Small intestine (tissue), 7 donors: ENCODE data around the gene BCL6B. TPM values are rescaled to one million over a fixed set of nuclear protein-coding genes. Genes with fewer than 3 reads are reported as not detected.

Source experiments
- DNase-seq, 2 donors: peaks; one replicate each; pipeline versions ENCODE4 v3.0.0 to v3.0.0-alpha.2; 2013
- FAIRE-seq: peaks from 2 replicates; lab custom pipeline; 2012; peaks lifted over from hg19 to GRCh38; lab: Jason Lieb, UNC
- H3K27ac ChIP-seq, 3 donors: one replicate each; pipeline ENCODE4 v1.5.1; 2013; ENCODE audit warnings: low read length in 2 of 3, mild to moderate bottlenecking in 2 of 3, control low read depth in 1 of 3, inconsistent platforms in 1 of 3, low read depth in 1 of 3, moderate library complexity in 1 of 3
- H3K27me3 ChIP-seq, 3 donors: one replicate each; pipeline ENCODE4 v1.6.1; 2013; ENCODE audit warnings: low read length in 3 of 3, inconsistent platforms in 1 of 3; ENCODE audit not compliant: control insufficient read depth in 3 of 3, insufficient read depth in 3 of 3
- H3K36me3 ChIP-seq, 3 donors: one replicate each; pipeline ENCODE4 v1.6.1; 2013; ENCODE audit warnings: low read length in 3 of 3, inconsistent platforms in 1 of 3, low read depth in 1 of 3, mild to moderate bottlenecking in 1 of 3, moderate library complexity in 1 of 3; ENCODE audit not compliant: control insufficient read depth in 3 of 3, insufficient read depth in 2 of 3
- H3K4me1 ChIP-seq, 3 donors: one replicate each; pipeline ENCODE4 v1.6.1; 2013; ENCODE audit warnings: low read length in 2 of 3, inconsistent platforms in 1 of 3, low read depth in 1 of 3, mild to moderate bottlenecking in 1 of 3, moderate library complexity in 1 of 3; ENCODE audit not compliant: control insufficient read depth in 3 of 3, insufficient read depth in 2 of 3
- H3K4me3 ChIP-seq, 3 donors: one replicate each; pipeline ENCODE4 v1.5.1; 2013; ENCODE audit warnings: low read length in 3 of 3, control low read depth in 1 of 3, inconsistent platforms in 1 of 3, low read depth in 1 of 3, mild to moderate bottlenecking in 1 of 3, moderate library complexity in 1 of 3
- H3K9me3 ChIP-seq, 2 donors: one replicate each; pipeline ENCODE4 v1.6.1; 2013; ENCODE audit warnings: low read depth in 1 of 2, low read length in 1 of 2; ENCODE audit not compliant: control insufficient read depth in 2 of 2, insufficient read depth in 1 of 2
- WGBS, 3 donors: extraction: QIAGEN DNeasy Blood & Tissue Kit; methylation state at CpG; one replicate each; pipeline ENCODE4 v1.1.7; 2013; 5-methylcytosine and 5-hydroxymethylcytosine counted together
- polyA plus RNA-seq, 4 donors: library from polyadenylated mRNA; stranded (reverse) in 3 of 4; unstranded in 1 of 4; fragments of 200-250 nt in 3 of 4; fragments of 120-200 nt in 1 of 4; gene quantifications; one replicate each; pipeline versions ENCODE4 v1.2.1 to v1.2.3, GENCODE V29; 2013
- donor health status: healthy with polysubstance abuse.
- donor health status: control.
- donor health status: control.
- donor health status: Bipolar disorder and iron deficiency.
- donor health status: healthy.

BCL6B gene
- polyA plus RNA-seq, 4 donors = 0.45 to 8.7 (median 4.2) TPM

DNA sequence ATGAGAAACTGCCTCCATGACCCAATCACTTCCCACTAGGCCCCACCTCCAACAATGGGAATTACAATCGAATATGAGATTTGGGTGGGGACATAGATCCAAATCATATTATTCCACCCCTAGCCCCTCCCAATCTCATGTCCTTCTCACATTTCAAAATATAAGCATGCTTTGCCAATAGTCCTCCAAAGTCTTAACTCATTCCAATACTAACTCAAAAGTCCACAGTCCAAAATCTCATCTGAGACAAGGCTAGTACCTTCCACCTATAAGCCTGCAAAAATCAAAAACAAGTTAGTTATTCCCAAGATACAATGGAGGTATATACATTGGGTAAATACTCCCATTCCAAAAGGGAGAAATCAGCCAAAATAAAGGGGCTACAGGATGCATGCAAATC, 44.3 kb downstream of the BCL6B start:
- H3K4me3 ChIP-seq = no peak overlapping the region
- no peaks in the 10 kb centered on the region for H3K4me1 ChIP-seq
- 87 to 88% (median 87%) methylated on average over 1 of the region's 1 CpG for WGBS, 3 donors
- H3K9me3 ChIP-seq = peaks cover 0 to 19% of the 10 kb centered on the region in 2 donors
- DNase-seq (no peak), FAIRE-seq (no peak)
- H3K27ac ChIP-seq = no peak overlapping the region
- no peaks in the 10 kb centered on the region for H3K36me3 ChIP-seq
- H3K27me3 ChIP-seq = peaks cover 0 to 7% (median 2%) of the 10 kb centered on the region in 3 donors

DNA sequence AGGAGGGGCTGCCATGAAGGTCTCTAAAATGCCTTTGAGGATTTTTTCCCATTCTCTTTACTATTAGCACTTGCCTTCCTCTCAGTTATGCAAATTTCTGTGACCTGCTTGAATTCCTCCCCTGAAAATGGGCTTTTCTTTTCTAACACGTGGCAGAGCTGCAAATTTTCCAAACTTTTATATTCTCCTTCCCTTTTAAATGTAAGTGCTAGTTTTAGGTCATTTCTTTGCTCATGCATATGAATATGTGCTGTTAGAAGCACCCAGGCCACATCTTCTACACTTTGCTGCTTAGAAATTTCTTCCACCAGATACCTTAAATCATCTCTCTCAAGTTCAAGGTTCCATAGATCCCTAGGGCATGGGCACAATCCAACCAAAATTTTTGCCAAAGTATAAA, 45.4 kb downstream of the BCL6B start:
- no peak for DNase-seq
- WGBS, 3 donors = 7 to 20% (median 13%) methylated on average over 1 of the region's 1 CpG
- Histone ChIP-seq H3K4me3 (no peak overlapping the region), H3K36me3 (no peaks in the 10 kb centered on the region), H3K27me3 (peaks cover 0 to 7% (median 2%) of the 10 kb centered on the region in 3 donors), H3K27ac (no peak overlapping the region), H3K4me1 (no peaks in the 10 kb centered on the region), H3K9me3 (peaks cover 0 to 19% of the 10 kb centered on the region in 2 donors)
- no peak for FAIRE-seq

DNA sequence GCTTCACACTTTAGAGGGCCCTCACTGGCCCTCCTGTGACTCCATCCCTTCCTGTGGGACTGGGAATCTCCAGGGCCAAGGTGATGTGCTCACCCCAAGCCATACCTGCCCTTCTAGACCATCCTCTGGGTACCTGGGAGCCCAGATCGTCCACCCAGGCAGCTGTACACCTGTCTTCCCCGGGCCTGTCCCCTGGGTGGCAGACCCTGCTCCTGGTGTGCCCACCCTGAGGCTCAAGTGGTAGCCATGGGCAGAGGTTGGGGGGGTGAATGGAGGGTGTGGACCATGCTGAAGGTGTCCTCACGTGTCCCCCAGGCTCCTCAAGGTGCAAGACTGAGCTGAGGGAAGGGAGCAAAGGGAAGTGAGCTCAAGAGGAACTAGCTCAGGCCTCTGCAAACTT, 47.9 kb downstream of the BCL6B start:
- WGBS, 3 donors = 58 to 79% (median 79%) methylated on average over 3 of the region's 3 CpGs
- DNase-seq = no peak
- Histone ChIP-seq H3K4me3 (no peak overlapping the region), H3K36me3 (no peaks in the 10 kb centered on the region), H3K27me3 (peaks cover 0 to 3% (median 0%) of the 10 kb centered on the region in 3 donors), H3K27ac (no peak overlapping the region), H3K4me1 (no peaks in the 10 kb centered on the region), H3K9me3 (peaks cover 0 to 19% of the 10 kb centered on the region in 2 donors)
- FAIRE-seq = no peak

DNA sequence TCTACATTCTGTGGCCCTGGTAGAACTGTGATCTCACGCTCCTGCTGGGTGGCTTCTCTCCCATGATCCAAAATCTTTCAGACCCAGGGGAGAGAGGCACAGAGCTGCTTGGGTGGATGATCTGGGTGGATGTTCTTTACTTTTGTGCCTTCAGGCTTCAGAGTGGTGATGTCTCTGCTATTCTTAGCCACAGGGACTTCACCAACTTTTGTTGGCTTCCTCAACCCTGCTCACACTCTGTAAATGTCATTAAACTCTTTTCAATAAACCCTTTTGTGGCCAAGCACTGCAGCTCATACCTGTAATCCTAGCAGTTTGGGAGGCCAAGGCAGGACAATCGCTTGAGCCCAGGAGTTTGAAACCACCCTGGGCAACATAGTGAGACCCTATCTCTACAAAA, 49.6 kb downstream of the BCL6B start:
- no peaks in the 10 kb centered on the region for H3K27me3 ChIP-seq
- no peak for DNase-seq
- H3K27ac ChIP-seq = no peak overlapping the region
- peaks cover 0 to 17% of the 10 kb centered on the region in 2 donors for H3K9me3 ChIP-seq
- H3K4me3 ChIP-seq = no peak overlapping the region
- WGBS, 3 donors = 87 to 96% (median 95%) methylated on average over 2 of the region's 2 CpGs
- H3K36me3 ChIP-seq = no peaks in the 10 kb centered on the region
- no peak for FAIRE-seq
- no peaks in the 10 kb centered on the region for H3K4me1 ChIP-seq

DNA sequence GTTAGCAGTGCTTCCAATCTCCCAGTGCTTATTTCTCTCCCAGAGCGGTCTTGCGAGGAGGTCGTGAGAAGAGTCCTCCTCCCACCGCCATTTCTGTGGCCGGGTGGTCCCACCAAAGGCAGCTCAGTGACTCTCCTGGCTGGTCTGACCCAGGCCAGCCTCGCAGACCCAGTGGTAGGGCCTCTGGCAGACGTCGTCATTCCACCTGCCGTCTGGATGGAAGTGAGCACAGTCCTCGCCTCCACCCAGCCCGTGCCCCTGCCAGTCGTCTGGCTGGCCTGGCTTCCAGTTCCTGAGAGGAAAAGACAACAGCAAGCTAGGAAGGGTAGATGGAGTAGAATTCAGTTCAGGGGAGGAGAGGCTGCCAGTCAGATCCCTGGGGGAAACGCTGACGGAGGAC, 52.1 kb downstream of the BCL6B start:
- DNase-seq = no peak
- Histone ChIP-seq H3K27ac (no peak overlapping the region), H3K4me3 (no peak overlapping the region), H3K27me3 (no peaks in the 10 kb centered on the region), H3K9me3 (no peaks in the 10 kb centered on the region), H3K36me3 (no peaks in the 10 kb centered on the region), H3K4me1 (no peaks in the 10 kb centered on the region)
- FAIRE-seq = no peak
- 82 to 84% (median 83%) methylated on average over 14 of the region's 14 CpGs for WGBS, 3 donors

DNA sequence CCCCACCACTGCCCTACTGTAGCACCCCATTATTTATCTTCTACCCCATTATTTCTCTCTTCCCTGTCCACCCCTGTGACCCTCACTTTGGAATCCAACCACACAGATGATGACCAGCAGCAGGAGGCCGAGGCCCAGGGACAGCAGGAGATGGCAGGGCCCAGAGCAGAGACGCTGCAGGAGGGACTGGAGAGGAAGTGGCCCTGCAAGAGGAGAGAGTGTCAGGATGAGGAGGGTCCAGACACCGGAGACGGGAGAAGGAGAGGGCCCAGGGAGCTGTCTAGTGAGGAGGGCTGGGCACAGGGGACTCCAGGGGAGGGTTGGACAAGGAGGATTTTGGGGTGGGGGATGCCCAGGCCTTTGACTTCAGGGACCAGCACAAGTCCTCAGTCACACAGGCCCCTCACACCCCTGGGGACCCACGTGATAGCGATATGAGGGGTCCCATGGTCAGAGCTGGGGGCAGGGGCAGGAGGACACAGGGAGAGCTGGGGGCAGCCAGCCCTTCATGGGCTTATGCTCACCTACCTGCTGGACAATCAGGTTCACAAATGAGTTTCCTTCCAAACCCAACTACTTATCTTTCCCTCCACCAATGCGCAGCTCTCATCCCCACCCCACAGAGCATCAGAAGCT, 55.2 kb downstream of the BCL6B start:
- Histone ChIP-seq H3K36me3 (no peaks in the 10 kb centered on the region), H3K4me1 (no peaks in the 10 kb centered on the region), H3K9me3 (peaks cover 0 to 4% of the 10 kb centered on the region in 2 donors), H3K4me3 (no peak overlapping the region), H3K27ac (no peak overlapping the region), H3K27me3 (no peaks in the 10 kb centered on the region)
- WGBS, 3 donors = 77 to 86% (median 84%) methylated on average over 7 of the region's 7 CpGs
- FAIRE-seq (no peak), DNase-seq (no peak)

DNA sequence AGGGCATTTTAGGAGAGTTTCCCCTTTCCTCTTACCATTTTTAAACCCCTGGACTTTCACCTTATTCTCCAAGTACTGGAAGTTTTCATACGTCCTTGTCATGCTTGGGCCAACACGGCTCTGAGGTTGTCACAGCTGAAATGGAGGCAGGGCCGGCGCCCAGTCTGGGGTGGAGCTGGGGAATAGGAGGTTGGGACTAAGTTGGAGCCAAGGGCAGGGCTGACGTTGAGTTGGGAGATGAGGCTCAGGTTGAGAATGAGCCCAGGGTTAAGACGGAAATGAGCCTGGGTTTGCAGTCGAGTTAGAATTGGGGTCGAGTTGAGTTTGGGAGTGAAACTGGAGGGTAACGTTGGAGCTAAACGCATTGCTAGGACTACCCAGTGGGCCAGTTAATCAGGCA, 55.9 kb downstream of the BCL6B start:
- no peak for FAIRE-seq
- WGBS, 3 donors = 79 to 82% (median 80%) methylated on average over 10 of the region's 10 CpGs
- DNase-seq = no peak

More for the DNA sequence above, 55.9 kb downstream of the BCL6B start:
- no peaks in the 10 kb centered on the region for H3K36me3 ChIP-seq
- no peak overlapping the region for H3K27ac ChIP-seq
- H3K9me3 ChIP-seq = peaks cover 0 to 4% of the 10 kb centered on the region in 2 donors
- H3K27me3 ChIP-seq = no peaks in the 10 kb centered on the region
- H3K4me1 ChIP-seq = no peaks in the 10 kb centered on the region
- H3K4me3 ChIP-seq = no peak overlapping the region
